ENCODE results near the gene IQCM. TPM values are rescaled to one million over a fixed set of nuclear protein-coding genes. Genes with fewer than 3 reads are reported as not detected.

Gene IQCM
- polyA plus RNA-seq, 1 of the 3 experiments (the other 2 are of a cell fraction), result not detected

DNA sequence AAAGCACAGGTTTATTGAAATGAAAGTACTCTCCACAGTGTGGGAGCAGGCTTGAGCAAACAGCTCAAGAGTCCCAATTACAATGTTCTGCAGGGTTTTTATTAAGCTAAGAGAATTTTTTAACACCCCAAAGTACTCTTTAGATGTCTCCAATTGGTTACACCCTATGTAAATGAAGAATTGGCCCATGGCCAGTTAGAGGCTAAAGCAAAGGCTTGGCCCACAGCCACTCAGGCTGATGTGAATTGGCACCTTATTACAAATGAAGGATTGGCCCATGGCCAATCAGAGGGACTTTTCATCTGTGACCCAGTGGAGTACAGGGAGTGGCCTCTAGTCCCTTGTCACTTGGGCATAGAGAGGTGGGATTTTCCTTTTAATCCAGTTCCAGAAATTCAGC is 30.1 kb upstream of the IQCM start:
- H3K27ac ChIP-seq (ENCODE audit: low read depth in 2 of 2, low read length in 1 of 2), result no peak overlapping the region
- ChIA-PET CTCF (no interaction called here), POLR2A (no interaction called here)
- no peaks in the 10 kb centered on the region for H3K36me3 ChIP-seq (replicated peaks in 1 of 2; ENCODE audit: control insufficient read depth in 1 of 2, insufficient read depth in 2 of 2, low read length in 1 of 2)
- no peak overlapping the region for H3K4me2 ChIP-seq
- H2AFZ ChIP-seq (ENCODE audit: low read depth), result no peak overlapping the region
- no peaks in the 10 kb centered on the region for H3K9me3 ChIP-seq
- no peaks in the 10 kb centered on the region for H3K27me3 ChIP-seq (ENCODE audit: insufficient read depth)
- no peak for DNase-seq
- no peaks in the 10 kb centered on the region for H3F3A ChIP-seq (replicated peaks; ENCODE audit: insufficient read depth)
- H3K9me2 ChIP-seq, result no peaks in the 10 kb centered on the region
- no peak overlapping the region for H3K4me3 ChIP-seq (ENCODE audit: low read depth in 2 of 2, low read length in 1 of 2)
- TF ChIP-seq IRF3 (IDR thresholded peaks at IDR 0.05; ENCODE audit: low read depth, low read length) (no peak), TCF12 (IDR thresholded peaks at IDR 0.05) (no peak), FOXJ3 (CRISPR knock-in tag; IDR thresholded peaks at IDR 0.05) (no peak), TAF1 (IDR thresholded peaks at IDR 0.05; ENCODE audit: borderline replicate concordance, low read depth, low read length) (no peak), EP300 (IDR thresholded peaks at IDR 0.05; ENCODE audit: borderline replicate concordance in 1 of 2, low read depth in 1 of 2, low read length in 1 of 2) (no peak), RAD21 (IDR thresholded peaks at IDR 0.05; ENCODE audit: low read length) (no peak), MEF2A (IDR thresholded peaks at IDR 0.05; ENCODE audit: borderline replicate concordance, low read depth) (no peak)
- TF ChIP-seq, protein P1, sequence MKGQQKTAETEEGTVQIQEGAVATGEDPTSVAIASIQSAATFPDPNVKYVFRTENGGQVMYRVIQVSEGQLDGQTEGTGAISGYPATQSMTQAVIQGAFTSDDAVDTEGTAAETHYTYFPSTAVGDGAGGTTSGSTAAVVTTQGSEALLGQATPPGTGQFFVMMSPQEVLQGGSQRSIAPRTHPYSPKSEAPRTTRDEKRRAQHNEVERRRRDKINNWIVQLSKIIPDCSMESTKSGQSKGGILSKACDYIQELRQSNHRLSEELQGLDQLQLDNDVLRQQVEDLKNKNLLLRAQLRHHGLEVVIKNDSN (IDR thresholded peaks at IDR 0.05; ENCODE audit: borderline replicate concordance, low read depth), result no peak
- no peak overlapping the region for H3K9ac ChIP-seq
- no peaks in the 10 kb centered on the region for H4K20me1 ChIP-seq (ENCODE audit: insufficient read depth)
- no peaks in the 10 kb centered on the region for H3K4me1 ChIP-seq (ENCODE audit: control insufficient read depth in 1 of 2, insufficient read depth in 2 of 2, low read depth in 1 of 2, low read length in 1 of 2)
- no peaks in the 10 kb centered on the region for H3K79me2 ChIP-seq (ENCODE audit: insufficient read depth)

- no peak for TF ChIP-seq USF2 (IDR thresholded peaks at IDR 0.05; ENCODE audit: borderline replicate concordance, low read depth, low read length)
- no peak for TF ChIP-seq EZH2phosphoT487 (IDR thresholded peaks at IDR 0.05; ENCODE audit: borderline replicate concordance, low read depth)
- no peak for TF ChIP-seq MEF2A (IDR thresholded peaks at IDR 0.05; ENCODE audit: borderline replicate concordance, low read depth)
- no peak for TF ChIP-seq FOXJ3 (CRISPR knock-in tag; IDR thresholded peaks at IDR 0.05)
- TF ChIP-seq RAD21 (IDR thresholded peaks at IDR 0.05; ENCODE audit: low read length), result no peak
- no peaks in the 10 kb centered on the region for H4K20me1 ChIP-seq (ENCODE audit: insufficient read depth)
- no peak overlapping the region for H3K4me2 ChIP-seq
- no peak for DNase-seq
- no peaks in the 10 kb centered on the region for H3K4me1 ChIP-seq (ENCODE audit: control insufficient read depth in 1 of 2, insufficient read depth in 2 of 2, low read depth in 1 of 2, low read length in 1 of 2)
- H3K27ac ChIP-seq (ENCODE audit: low read depth in 2 of 2, low read length in 1 of 2), result no peak overlapping the region
- H3K27me3 ChIP-seq (ENCODE audit: insufficient read depth), result no peaks in the 10 kb centered on the region
- ChIA-PET POLR2A (no interaction called here), CTCF (no interaction called here)
- H3K79me2 ChIP-seq (ENCODE audit: insufficient read depth), result no peaks in the 10 kb centered on the region
- no peak overlapping the region for H3K4me3 ChIP-seq (ENCODE audit: low read depth in 2 of 2, low read length in 1 of 2)
- WGBS (ENCODE audit: low lambda C conversion rate), result 4% methylated on average over 1 of the region's 1 CpG
- H2AFZ ChIP-seq (ENCODE audit: low read depth), result no peak overlapping the region
- H3K9me3 ChIP-seq, result no peaks in the 10 kb centered on the region
- no peaks in the 10 kb centered on the region for H3K36me3 ChIP-seq (replicated peaks in 1 of 2; ENCODE audit: control insufficient read depth in 1 of 2, insufficient read depth in 2 of 2, low read length in 1 of 2)
- no peaks in the 10 kb centered on the region for H3K9me2 ChIP-seq
- no peak overlapping the region for H3K9ac ChIP-seq
- H3F3A ChIP-seq (replicated peaks; ENCODE audit: insufficient read depth), result no peaks in the 10 kb centered on the region
These were observed 26.0 kb upstream of the IQCM start for GRCh38 chr4:149841686-149842085.

Measured in SK-N-SH (cell line).